ENCODE measurements around the gene OOSP3.

OOSP3 gene

GRCh38 chr11:59867946-59868345, 10.6 kb upstream of the OOSP3 start:
- no peak overlapping the region for H3K4me3 ChIP-seq (ENCODE audit: low read depth, low read length)
- TF ChIP-seq CTCF (IDR thresholded peaks at IDR 0.05; ENCODE audit: low read depth, low read length, missing control alignments): no peak
- in situ Hi-C loops (cut with HindIII; ENCODE audit: low sequenced_read_pairs): no loop called here
- DNase-seq (ENCODE audit: low read depth): no peak

- in situ Hi-C loops (cut with HindIII; ENCODE audit: low sequenced_read_pairs): no loop called here
- DNase-seq (ENCODE audit: low read depth): no peak
- TF ChIP-seq CTCF (IDR thresholded peaks at IDR 0.05; ENCODE audit: low read depth, low read length, missing control alignments): no peak
- H3K4me3 ChIP-seq (ENCODE audit: low read depth, low read length): no peak overlapping the region
Measured at GRCh38 chr11:59872076-59872475, 6.5 kb upstream of the OOSP3 start.

DNA sequence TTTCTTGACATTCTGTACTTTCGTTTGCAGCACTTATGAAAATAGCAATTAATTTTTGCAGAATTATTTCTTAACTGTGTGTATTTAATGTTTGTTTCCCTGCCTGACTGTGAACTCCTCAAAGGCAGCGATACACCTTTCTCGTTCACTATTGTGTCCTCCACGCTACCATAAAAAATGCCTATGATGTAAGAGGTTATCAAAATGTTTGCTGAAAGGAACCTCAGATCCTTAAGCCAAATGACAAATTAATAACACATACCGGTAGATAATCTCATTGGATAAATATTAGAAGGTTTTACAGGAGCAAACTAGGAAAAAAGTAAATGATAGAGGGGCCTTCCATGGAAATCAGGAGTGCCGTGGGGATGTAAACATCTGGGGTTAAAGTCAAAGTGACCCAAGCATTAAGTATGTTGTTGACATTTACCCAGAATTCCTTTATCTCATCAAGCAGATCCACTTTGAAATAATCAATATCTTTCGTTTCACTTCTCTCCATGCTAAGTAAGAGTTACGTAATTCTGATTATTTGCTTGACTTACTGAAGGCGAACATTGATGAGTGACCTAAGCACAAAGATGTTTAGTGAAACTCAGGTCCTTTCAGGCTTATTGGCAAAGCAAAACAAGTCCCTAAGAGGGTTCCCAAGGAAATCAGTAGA, 2.6 kb upstream of the OOSP3 start:
- in situ Hi-C loops (cut with HindIII; ENCODE audit: low sequenced_read_pairs): no loop called here
- no peak overlapping the region for H3K4me3 ChIP-seq (ENCODE audit: low read depth, low read length)
- no peak for TF ChIP-seq CTCF (IDR thresholded peaks at IDR 0.05; ENCODE audit: low read depth, low read length, missing control alignments)

GRCh38 chr11:59877325-59877724, 1.3 kb upstream of the OOSP3 start:
- no peak for DNase-seq (ENCODE audit: low read depth)
- TF ChIP-seq CTCF (IDR thresholded peaks at IDR 0.05; ENCODE audit: low read depth, low read length, missing control alignments): no peak
- in situ Hi-C loops (cut with HindIII; ENCODE audit: low sequenced_read_pairs): no loop called here
- H3K4me3 ChIP-seq (ENCODE audit: low read depth, low read length): no peak overlapping the region

More for the DNA sequence above, 2.6 kb upstream of the OOSP3 start:
- no peak for DNase-seq (ENCODE audit: low read depth)

- in situ Hi-C loops (cut with HindIII; ENCODE audit: low sequenced_read_pairs): no loop called here
- no peak overlapping the region for H3K4me3 ChIP-seq (ENCODE audit: low read depth, low read length)
- DNase-seq (ENCODE audit: low read depth): no peak
- no peak for TF ChIP-seq CTCF (IDR thresholded peaks at IDR 0.05; ENCODE audit: low read depth, low read length, missing control alignments)
Measured at GRCh38 chr11:59877784-59878183, 798 bp upstream of the OOSP3 start.

- no peak for TF ChIP-seq CTCF (IDR thresholded peaks at IDR 0.05; ENCODE audit: low read depth, low read length, missing control alignments)
- H3K4me3 ChIP-seq (ENCODE audit: low read depth, low read length): no peak overlapping the region
- no peak for DNase-seq (ENCODE audit: low read depth)
- in situ Hi-C loops (cut with HindIII; ENCODE audit: low sequenced_read_pairs): no loop called here
Measured at GRCh38 chr11:59879567-59879966, 985 bp downstream of the OOSP3 start.

Measured in astrocyte of the cerebellum (primary cell).